ENCODE data around the gene SLC29A3.

SLC29A3 gene

GRCh38 chr10:71324743-71325142 lies 5.7 kb downstream of the SLC29A3 start:
- no peak for DNase-seq

- no peak for DNase-seq
Measured at GRCh38 chr10:71325267-71325666, 6.2 kb downstream of the SLC29A3 start.

- no peak for DNase-seq
Measured at GRCh38 chr10:71326464-71326881, 7.4 kb downstream of the SLC29A3 start.

- no peak for DNase-seq
Measured at GRCh38 chr10:71330789-71331404, 11.8 kb downstream of the SLC29A3 start.

GRCh38 chr10:71331736-71332135 lies 12.7 kb downstream of the SLC29A3 start:
- no peak for DNase-seq

- no peak for DNase-seq
Measured at GRCh38 chr10:71332466-71332865, 13.4 kb downstream of the SLC29A3 start.

GRCh38 chr10:71333129-71333887 lies 14.2 kb downstream of the SLC29A3 start:
- no peak for DNase-seq

- DNase-seq: no peak
Measured at GRCh38 chr10:71334221-71334791, 15.2 kb downstream of the SLC29A3 start.

- DNase-seq: no peak
Measured at GRCh38 chr10:71335173-71335708, 16.2 kb downstream of the SLC29A3 start.

- no peak for DNase-seq
Measured at GRCh38 chr10:71336632-71337031, 17.6 kb downstream of the SLC29A3 start.

GRCh38 chr10:71337219-71337701 lies 18.2 kb downstream of the SLC29A3 start:
- DNase-seq: no peak

GRCh38 chr10:71338728-71339495 lies 19.9 kb downstream of the SLC29A3 start:
- no peak for DNase-seq

GRCh38 chr10:71339796-71340589 lies 20.9 kb downstream of the SLC29A3 start:
- DNase-seq: no peak

- DNase-seq: no peak
Measured at GRCh38 chr10:71342573-71343391, 23.7 kb downstream of the SLC29A3 start.

- DNase-seq: peak; percentile 48
Measured at GRCh38 chr10:71343392-71343773, 24.3 kb downstream of the SLC29A3 start.

- no peak for DNase-seq
Measured at GRCh38 chr10:71344154-71344925, 25.3 kb downstream of the SLC29A3 start.

GRCh38 chr10:71344993-71345480 lies 26.0 kb downstream of the SLC29A3 start:
- DNase-seq: no peak

GRCh38 chr10:71345694-71346093 lies 26.6 kb downstream of the SLC29A3 start:
- no peak for DNase-seq

GRCh38 chr10:71346731-71347130 lies 27.7 kb downstream of the SLC29A3 start:
- no peak for DNase-seq

All from fibroblast of skin of abdomen (primary cell).